ENCODE data around the gene BPHL.
"Not testable (repeated sequence)": the region's sequence is repeated elsewhere in the genome, so short reads cannot be mapped to it uniquely, and the experiment has no call there.

The BPHL gene

DNA sequence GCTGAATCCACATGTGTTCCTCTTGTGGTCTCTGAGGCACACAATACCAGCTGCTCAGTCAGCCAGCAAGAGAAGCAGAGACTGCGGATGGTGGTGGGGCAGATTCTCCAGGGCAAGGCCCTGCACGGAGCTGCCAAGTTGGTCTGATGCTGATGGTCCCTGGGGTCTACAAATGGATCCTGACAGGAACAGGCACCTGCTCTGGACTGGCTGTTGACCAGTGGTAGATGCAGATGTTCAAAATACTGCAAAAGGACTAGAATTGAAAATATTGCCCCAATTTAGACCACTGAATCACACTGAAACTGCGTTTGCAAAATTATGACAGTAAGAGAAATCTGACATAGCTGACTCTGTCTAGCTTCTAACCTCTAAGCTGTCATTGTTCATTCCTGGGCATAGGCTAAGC, 68.5 kb downstream of the BPHL start:
- no peak for DNase-seq

DNA sequence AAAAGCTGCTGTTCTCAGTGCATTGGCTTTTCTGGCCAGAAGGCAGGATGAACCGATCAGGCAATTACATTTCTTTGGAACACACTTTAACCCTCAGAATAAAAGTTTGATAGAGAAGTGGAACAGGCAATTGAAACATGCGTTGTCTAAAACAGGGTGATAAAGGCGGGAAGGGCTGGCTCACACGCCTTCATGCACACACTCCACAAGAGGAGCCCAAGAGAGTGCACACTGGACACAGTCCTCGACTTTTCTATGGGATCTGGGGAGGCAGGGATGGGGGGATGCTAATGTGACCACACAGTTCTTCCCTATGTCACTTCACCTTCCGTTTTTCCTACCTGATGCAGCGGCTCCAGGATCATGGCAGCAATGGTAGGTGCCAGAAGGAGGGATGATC, 69.8 kb downstream of the BPHL start:
- no peak for DNase-seq

DNA sequence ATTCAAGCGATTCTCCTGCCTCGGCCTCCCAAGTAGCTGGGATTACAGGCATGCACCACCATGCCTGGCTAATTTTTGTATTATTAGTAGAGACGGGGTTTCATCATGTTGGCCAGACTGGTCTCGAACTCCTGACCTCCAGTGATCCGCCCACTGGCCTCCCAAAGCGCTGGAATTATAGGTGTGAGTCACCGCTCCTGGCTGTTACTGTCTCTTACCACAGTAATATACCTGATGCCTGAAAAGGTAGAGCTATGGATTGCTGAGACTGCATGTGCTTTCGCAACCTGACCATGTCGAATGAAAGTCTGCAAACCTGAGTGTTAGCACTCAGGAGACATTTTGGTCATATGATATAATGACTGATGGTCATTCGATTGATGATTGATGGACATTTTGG, 70.7 kb downstream of the BPHL start:
- DNase-seq = not testable (repeated sequence)

DNA sequence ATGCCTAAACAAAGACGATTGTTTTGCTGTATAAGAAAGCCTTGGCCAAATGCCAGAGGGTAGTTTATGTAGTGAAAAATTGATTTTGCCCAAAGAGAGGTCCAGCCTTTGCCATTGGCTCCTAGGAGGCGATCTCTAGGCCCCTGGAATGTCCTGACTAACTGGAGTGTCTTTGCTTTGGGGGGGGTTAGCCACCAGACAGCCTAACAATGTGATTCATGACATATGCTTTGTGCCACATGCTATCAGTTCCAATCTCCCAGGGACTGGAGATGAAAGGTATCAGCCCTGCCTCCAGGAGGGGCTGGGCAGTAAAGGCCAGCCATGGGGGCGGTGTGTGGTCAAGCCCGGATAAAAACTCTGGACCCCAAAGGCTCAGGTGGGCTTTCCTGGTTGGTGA, 71.5 kb downstream of the BPHL start:
- DNase-seq = no peak

GRCh38 chr6:3190779-3191178, 72.3 kb downstream of the BPHL start:
- DNase-seq = no peak

GRCh38 chr6:3193102-3193849, 74.8 kb downstream of the BPHL start:
- no peak for DNase-seq

DNA sequence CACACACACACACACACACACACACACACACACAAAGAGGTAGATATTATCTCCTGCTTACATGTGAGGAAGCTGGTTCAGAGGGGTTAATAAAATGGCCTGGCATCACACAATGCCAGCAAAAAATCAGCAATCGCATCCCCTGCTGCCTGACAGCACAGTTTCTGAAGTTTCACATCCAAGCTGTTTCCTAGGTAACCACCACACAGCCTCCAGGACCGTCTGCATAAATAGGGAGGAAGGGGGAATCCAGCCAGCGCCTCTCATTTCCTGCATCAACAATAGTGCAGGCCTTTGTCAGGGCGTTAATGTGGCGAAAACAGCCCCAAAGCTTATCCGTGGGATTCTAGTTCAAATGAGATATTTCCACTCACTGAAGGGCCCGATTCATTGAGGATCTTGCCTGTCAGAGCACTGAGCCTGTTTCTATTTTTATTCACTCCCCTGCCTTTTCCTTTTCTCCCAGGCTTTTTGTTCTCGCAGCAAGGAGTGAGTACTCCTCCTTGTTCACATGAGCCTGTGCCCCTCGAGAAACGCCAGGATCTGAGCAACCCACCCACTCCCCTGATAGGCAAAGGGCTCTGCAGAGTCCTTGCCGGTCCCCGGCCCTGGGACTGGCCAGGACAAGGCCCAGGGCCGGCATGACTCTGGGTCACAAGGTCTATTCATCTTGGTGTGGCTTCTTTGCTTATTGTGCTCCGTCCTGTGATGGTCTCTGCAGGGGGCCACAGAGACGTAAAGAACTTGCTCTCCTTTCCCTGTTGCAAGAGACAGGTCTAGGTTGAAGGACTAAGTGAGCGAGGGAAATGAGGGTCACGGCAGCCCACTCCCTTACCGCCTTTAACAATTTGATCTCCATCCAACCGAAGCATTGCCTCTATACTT, 76.3 kb downstream of the BPHL start:
- DNase-seq = peak; percentile 8

- no peak for DNase-seq
These were observed 76.8 kb downstream of the BPHL start for GRCh38 chr6:3195420-3195694.

GRCh38 chr6:3195695-3196497, 77.4 kb downstream of the BPHL start:
- no peak for DNase-seq

- DNase-seq = no peak
These were observed 78.3 kb downstream of the BPHL start for GRCh38 chr6:3196770-3197169.

DNA sequence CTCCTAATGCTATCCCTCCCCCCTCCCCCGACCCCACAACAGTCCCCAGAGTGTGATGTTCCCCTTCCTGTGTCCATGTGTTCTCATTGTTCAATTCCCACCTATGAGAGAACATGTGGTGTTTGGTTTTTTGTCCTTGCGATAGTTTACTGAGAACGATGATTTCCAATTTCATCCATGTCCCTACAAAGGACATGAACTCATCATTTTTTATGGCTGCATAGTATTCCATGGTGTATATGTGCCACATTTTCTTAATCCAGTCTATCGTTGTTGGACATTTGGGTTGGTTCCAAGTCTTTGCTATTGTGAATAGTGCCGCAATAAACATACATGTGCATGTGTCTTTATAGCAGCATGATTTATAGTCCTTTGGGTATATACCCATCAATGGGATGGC, 79.2 kb downstream of the BPHL start:
- DNase-seq = not testable (repeated sequence)

GRCh38 chr6:3199382-3199781, 80.9 kb downstream of the BPHL start:
- no peak for DNase-seq

GRCh38 chr6:3200682-3201081, 82.2 kb downstream of the BPHL start:
- DNase-seq = no peak

- DNase-seq = no peak
These were observed 82.9 kb downstream of the BPHL start for GRCh38 chr6:3201388-3201787.
